Measurements from ENCODE around the gene SLC4A9.

DNA sequence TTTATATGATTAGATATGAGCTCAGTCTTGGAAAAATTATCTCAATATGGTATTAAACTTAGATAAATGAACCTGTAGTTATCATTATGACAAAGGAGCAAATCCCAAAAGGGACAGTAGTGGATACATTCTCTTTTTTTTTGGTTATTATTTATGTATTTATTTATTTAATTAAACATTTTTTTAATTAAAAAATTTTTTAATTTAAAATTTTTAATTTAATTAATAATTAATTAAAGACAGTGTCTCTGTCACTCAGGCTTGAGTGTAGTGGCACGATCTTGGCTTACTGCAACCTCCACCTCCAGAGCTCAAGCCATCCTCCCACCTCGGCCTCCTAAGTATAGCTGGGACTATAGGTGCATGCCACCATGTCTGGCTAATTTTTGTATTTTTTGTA is 57.2 kb downstream of the SLC4A9 start:
- TF ChIP-seq POLR2AphosphoS5 (IDR thresholded peaks at IDR 0.05) (no peak), CTCF (IDR thresholded peaks at IDR 0.05) (no peak), POLR2A (IDR thresholded peaks at IDR 0.05) (no peak), EP300 (IDR thresholded peaks at IDR 0.05) (no peak)
